ENCODE results near the gene EPB41L4A. TPM values are rescaled to one million over a fixed set of nuclear protein-coding genes. Genes with fewer than 3 reads are reported as not detected.
A peak's percentile ranks its signal among the peaks of the same experiment; 100 is the strongest.
"Not testable (repeated sequence)": the region's sequence is repeated elsewhere in the genome, so short reads cannot be mapped to it uniquely, and the experiment has no call there.

EPB41L4A gene
- total RNA-seq, 3 donors from 2014 or later = 22.0 to 25.9 (median 22.6) TPM

- TF ChIP-seq POLR2A (IDR thresholded peaks at IDR 0.05) (no peak), POLR2AphosphoS5 (IDR thresholded peaks at IDR 0.05) (peak in 1 of 3 donors; percentile 50)
- Histone ChIP-seq H3K27me3 (no peaks in the 10 kb centered on the region), H3K27ac (peak overlapping the region; percentile 31 to 48), H3K4me1 (no peaks in the 10 kb centered on the region), H3K4me3 (no peak overlapping the region), H3K9me3 (no peaks in the 10 kb centered on the region), H3K36me3 (peaks cover 5% of the 10 kb centered on the region)
- DNase-seq (ENCODE audit: low spot score in 2 of 2) = peak; percentile 77 to 84
- intact Hi-C loops (cut with DNase I; ENCODE audit: low total_unique reads) = no loop called here
These were observed 190.4 kb downstream of the EPB41L4A start for GRCh38 chr5:112228667-112229066.

DNA sequence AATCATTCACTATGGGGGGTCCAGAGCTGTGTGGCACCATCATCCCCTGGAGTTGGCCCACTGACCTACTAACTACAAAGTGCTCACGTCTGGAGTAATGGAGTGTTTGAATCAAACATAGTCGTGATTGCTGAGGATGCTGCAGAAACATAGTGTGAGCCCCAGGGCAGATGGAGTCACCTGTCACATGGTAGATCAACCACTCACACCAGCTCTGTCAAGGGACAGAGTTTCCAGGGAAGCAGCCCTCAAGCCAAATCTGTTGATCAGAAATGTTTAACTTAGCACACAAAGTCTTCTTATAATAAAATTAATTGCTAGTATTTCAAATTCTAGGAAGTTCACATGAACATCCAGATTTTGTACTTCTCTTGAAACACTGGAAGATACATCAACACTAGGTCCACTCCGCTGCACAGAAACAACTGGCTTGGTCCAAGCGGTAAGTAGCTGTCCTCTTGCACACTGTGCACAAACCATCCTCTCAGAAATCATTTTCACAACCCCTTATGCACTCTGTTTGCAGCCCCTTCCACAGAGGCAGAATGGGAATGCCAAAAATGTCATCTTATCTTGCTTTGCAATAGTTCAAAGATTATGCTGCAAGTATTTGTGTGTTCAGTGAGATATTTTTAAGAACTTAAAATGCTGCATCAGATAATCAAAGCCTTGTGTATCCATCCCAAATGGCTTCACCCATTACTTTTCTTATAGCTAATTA lies 191.0 kb downstream of the EPB41L4A start:
- intact Hi-C loops (cut with DNase I; ENCODE audit: low total_unique reads) = no loop called here
- no peak overlapping the region for H3K4me3 ChIP-seq
- no peak for DNase-seq (ENCODE audit: low spot score in 2 of 2)
- peak overlapping the region; percentile 31 to 48 for H3K27ac ChIP-seq
- H3K4me1 ChIP-seq = no peaks in the 10 kb centered on the region
- H3K36me3 ChIP-seq = peaks cover 5% of the 10 kb centered on the region
- no peaks in the 10 kb centered on the region for H3K9me3 ChIP-seq
- H3K27me3 ChIP-seq = no peaks in the 10 kb centered on the region
- TF ChIP-seq POLR2A (IDR thresholded peaks at IDR 0.05) = no peak
- no peak for TF ChIP-seq POLR2AphosphoS5 (IDR thresholded peaks at IDR 0.05)
- TF ChIP-seq CTCF (IDR thresholded peaks at IDR 0.05) = no peak

DNA sequence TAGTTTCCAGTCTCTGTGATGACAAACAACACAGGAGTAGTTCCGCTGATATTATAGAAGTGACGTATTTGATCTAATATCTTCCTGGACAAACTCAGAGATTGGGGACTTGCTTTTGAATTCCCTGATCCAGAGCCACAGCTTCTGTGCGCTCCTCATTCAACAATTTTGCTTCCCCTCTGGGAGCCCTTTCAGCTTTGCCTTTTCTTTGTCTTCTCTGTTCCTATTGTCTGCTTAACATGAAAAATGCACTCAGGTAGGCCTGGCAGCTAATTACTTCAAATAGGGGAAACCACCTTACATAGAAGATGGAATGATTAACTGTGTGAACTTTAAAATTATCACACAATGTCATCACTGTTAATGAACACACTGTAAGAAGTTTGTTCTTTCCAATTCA lies 192.9 kb downstream of the EPB41L4A start:
- Histone ChIP-seq H3K27ac (no peak overlapping the region), H3K36me3 (no peaks in the 10 kb centered on the region), H3K9me3 (no peaks in the 10 kb centered on the region), H3K4me1 (no peaks in the 10 kb centered on the region), H3K4me3 (no peak overlapping the region), H3K27me3 (no peaks in the 10 kb centered on the region)
- DNase-seq (ENCODE audit: low spot score in 2 of 2) = no peak
- intact Hi-C loops (cut with DNase I; ENCODE audit: low total_unique reads) = no loop called here
- TF ChIP-seq POLR2AphosphoS5 (IDR thresholded peaks at IDR 0.05) (no peak), CTCF (IDR thresholded peaks at IDR 0.05) (no peak), POLR2A (IDR thresholded peaks at IDR 0.05) (no peak)

DNA sequence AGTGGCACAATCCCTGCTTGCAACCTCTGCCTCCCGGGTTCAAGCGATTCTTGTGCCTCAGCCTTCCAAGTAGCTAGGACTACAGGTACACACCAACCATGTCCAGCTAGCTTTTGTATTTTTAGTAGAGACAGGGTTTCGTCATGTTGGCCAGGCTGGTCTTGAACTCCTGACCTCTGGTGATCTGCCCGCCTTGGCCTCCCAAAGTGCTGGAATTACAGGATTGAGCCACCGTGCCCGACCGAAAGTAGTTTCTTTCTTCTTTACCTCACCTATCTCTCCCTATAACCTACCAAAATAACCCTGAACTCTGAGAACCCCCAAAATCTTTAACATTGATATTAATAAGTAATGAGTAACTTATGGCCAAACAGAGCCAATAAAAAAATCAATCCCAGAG lies 196.1 kb downstream of the EPB41L4A start:
- H3K36me3 ChIP-seq; H3K4me1 ChIP-seq; H3K27me3 ChIP-seq; H3K27ac ChIP-seq; DNase-seq (ENCODE audit: low spot score in 2 of 2); intact Hi-C loops (cut with DNase I; ENCODE audit: low total_unique reads); H3K4me3 ChIP-seq; H3K9me3 ChIP-seq: not testable (repeated sequence)

DNA sequence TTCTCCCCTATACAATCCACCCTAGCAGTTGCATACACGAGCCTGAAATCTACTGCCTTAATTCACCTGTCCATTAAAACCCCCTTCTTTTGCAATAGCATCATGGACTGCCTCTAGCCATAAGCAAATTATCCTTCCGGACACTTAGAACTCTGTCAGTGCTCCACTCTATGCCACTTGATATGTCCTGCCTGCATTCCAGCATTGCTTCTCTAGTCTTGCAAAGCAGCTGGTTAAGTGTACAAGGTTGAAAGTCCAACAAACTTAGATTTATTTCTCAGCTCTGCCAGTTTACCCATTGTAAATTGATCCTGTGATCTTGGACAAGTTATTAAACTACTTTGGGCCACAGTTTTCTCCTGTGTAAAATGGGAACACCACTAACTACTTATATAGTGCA lies 197.9 kb downstream of the EPB41L4A start:
- Histone ChIP-seq H3K27ac (no peak overlapping the region), H3K27me3 (no peaks in the 10 kb centered on the region), H3K4me1 (no peaks in the 10 kb centered on the region), H3K4me3 (no peak overlapping the region), H3K9me3 (no peaks in the 10 kb centered on the region), H3K36me3 (no peaks in the 10 kb centered on the region)
- DNase-seq (ENCODE audit: low spot score in 2 of 2) = no peak
- intact Hi-C loops (cut with DNase I; ENCODE audit: low total_unique reads) = no loop called here
- TF ChIP-seq POLR2A (IDR thresholded peaks at IDR 0.05) (no peak), CTCF (IDR thresholded peaks at IDR 0.05) (no peak), POLR2AphosphoS5 (IDR thresholded peaks at IDR 0.05) (no peak)

DNA sequence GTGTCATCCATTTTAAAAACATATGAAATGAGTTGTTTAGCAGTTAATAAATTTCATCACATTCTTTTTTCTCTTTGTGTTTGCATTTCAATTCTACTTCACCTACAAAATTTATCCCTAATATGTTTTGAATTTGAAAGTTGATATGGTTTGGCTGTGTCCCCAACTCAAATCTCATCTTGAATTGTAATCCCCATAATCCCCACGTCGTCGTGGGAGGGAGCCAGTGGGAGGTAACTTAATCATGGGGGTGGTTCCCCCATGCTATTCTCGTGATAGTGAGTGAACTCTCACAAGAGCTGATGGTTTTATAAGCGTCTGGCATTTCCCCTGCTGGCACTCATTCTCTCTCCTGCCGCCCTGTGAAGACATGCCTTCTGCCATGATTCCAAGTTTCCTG lies 200.1 kb downstream of the EPB41L4A start:
- intact Hi-C loops (cut with DNase I; ENCODE audit: low total_unique reads) = no loop called here
- no peak for TF ChIP-seq CTCF (IDR thresholded peaks at IDR 0.05)
- TF ChIP-seq POLR2AphosphoS5 (IDR thresholded peaks at IDR 0.05) = no peak
- TF ChIP-seq POLR2A (IDR thresholded peaks at IDR 0.05) = no peak
- DNase-seq (ENCODE audit: low spot score in 2 of 2) = no peak
- Histone ChIP-seq H3K4me1 (no peaks in the 10 kb centered on the region), H3K27ac (no peak overlapping the region), H3K36me3 (no peaks in the 10 kb centered on the region), H3K4me3 (no peak overlapping the region), H3K27me3 (no peaks in the 10 kb centered on the region), H3K9me3 (no peaks in the 10 kb centered on the region)

All from breast epithelium (tissue), 4 donors.